Measurements from ENCODE around the gene PPL.
"Not testable (repeated sequence)": the region's sequence is repeated elsewhere in the genome, so short reads cannot be mapped to it uniquely, and the experiment has no call there.

The PPL gene

GRCh38 chr16:4936991-4937781, at the start of gene PPL:
Gene PPL (minus strand): TSS chr16:4937148. CDS start chr16:4937045, 103 bp downstream.
- DNase-seq (ENCODE audit: low read depth in 2 of 2, low spot score in 1 of 2): no peak

DNA sequence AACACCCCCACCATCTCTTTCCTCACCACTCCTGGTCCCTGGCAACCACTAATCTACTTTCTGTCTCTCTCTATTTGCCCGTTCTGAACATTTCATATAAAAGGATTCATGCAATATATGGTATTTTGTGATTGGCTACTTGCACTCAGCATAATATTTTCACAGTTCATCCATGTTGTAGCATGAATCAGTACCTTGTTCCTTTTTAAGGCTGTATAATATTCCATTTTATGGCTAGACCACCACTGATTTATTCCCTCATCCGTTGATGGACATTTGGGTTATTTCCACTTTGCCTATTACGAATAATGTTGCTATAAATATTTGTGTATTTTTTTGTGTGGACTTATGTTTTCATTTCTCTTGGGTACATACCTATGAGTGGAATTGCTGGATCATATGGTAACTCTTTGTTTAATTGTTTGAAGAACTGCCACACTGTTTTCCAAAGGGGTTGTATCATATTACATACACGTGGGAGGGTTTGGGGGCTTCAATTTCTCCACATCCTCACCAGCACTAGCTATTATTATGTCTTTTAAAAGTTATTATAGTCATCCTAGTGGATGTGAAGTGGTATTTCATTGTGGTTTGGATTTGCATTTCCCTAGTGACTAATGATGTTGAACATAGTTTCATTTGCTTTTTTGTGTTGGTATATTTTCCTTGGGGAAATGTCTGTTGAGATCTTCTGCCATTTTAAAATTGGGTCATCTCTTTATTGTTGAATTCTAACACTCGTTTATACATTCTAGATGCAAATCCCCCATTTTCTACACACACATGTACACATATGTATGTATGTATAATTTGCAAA, 47.4 kb upstream of the PPL start:
- DNase-seq (ENCODE audit: low read depth in 2 of 2, low spot score in 1 of 2): no peak

DNA sequence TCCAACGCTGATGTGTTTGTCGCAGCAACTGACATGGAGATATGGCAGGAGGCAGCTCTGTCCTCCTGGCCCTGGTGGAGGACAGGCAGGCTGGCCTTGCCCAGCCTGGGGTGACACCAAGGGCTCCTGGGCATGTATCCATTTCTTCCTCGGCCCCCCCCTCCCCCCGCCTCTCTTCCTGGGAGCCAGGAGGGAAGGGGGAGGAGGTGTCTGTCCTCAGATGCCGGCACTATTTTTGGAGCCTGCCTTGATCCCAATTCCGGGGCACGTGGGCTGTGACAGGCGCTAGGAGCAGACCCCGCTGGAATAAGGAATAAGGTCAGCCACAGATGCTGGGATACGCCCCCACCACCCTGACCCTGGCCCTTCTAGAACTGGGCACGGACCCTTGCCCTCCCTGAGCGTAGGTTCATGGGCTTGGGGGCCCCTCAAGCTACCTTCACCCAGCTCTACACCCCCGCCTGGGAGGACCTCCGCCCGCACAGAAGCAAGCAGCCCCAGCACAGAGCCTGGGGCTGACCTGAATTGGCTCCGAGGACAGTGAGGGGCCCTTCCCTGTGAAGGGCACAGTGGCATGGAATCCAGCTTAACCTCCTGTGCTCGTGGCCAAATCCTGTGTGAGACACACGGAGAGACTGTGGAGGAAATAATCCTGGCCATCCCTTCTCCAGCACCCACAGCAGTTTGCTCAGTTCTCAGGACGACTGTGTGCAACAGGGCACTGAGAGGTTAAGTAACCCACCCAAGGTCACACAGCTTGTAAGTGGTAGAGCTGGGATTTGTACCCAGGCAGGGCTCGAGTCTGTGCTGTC, 45.3 kb upstream of the PPL start:
- DNase-seq (ENCODE audit: low read depth in 2 of 2, low spot score in 1 of 2): no peak

DNA sequence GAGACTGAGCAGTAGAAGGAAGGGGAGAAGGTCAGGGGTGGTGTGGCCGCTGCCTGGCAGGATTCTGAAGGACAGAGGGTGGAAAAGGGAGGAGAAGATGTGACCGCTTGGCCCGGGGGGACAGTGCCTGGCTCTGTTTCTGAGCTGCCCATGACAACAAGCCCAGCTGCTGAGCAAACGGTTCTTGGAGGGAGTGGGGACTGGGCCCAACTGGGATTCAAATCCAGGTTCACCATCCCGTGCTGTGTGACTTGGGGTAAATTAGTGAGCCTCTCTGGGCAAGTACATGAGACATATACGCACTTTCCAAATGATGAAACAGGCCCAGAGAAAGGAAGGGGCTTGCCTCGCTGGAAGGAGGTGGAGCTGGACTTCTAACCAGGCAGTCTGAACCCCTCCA, 44.5 kb upstream of the PPL start:
- DNase-seq (ENCODE audit: low read depth in 2 of 2, low spot score in 1 of 2): no peak

GRCh38 chr16:4980691-4981090, 43.7 kb upstream of the PPL start:
- DNase-seq (ENCODE audit: low read depth in 2 of 2, low spot score in 1 of 2): no peak

GRCh38 chr16:4979736-4980660, 43.0 kb upstream of the PPL start:
- DNase-seq (ENCODE audit: low read depth in 2 of 2, low spot score in 1 of 2): no peak

DNA sequence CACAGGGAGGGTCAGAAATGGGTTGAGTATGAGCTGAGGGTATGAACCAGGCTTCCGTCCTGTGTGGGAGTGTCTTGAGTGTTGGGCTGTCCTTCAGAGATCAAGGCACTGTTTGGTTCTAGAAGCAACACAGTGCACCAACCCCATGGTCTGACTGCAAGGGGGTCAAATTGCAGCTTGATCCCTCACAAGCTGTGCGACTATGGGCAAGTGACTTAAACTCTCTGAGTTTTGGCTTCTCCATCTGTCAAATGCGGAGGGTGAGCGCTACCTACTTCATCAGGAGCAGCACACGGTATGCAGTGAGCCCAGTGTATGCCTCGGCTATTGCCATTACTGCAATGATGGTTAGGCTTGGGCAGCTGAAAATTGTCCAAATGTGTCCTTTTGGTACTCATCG, 42.2 kb upstream of the PPL start:
- no peak for DNase-seq (ENCODE audit: low read depth in 2 of 2, low spot score in 1 of 2)

DNA sequence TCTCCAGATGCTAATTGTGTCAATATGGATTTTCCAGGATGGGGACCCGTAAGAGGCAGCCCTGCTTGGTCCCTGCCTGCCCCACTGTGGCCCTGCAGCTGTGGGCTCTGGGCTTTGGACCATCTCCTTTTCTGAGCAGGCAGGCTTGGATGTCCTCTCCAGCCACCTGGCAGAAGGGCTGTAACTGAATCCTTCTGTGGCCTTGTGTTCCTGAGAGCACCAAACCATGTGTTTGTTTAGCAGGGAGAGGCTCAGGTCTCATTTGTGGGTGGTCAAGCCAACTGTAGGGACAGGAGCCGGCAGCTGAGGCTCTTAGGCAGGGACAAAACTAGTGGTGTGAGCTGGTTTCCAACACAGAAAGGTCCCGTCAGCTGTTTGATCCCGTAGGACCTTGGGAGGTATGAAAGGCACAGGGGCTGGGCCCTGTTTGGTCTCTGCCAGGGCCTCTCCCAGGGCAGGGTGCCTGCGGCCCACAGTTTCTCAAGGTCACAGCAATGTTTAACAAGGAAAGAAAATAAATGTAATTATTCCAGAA, 39.7 kb upstream of the PPL start:
- DNase-seq (ENCODE audit: low read depth in 2 of 2, low spot score in 1 of 2): no peak

DNA sequence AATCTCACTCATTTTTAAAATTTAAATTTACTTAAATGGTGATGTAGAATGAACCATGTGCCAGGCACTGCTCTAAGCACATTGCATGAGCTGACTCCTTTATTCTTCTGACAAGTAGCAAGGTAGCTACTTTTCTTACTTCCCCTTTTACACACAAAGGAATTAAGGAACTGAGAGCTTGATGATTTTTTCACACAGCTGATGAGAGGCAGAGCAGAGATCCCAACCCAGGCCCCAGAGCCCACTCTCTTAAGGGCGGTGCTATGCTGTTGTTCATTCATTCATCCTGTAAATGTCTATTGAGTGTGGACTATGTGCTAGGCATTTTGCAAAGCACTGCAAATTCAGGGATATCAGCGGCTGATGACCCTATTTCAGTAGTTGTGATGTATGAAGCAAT, 39.1 kb upstream of the PPL start:
- DNase-seq (ENCODE audit: low read depth in 2 of 2, low spot score in 1 of 2): no peak

DNA sequence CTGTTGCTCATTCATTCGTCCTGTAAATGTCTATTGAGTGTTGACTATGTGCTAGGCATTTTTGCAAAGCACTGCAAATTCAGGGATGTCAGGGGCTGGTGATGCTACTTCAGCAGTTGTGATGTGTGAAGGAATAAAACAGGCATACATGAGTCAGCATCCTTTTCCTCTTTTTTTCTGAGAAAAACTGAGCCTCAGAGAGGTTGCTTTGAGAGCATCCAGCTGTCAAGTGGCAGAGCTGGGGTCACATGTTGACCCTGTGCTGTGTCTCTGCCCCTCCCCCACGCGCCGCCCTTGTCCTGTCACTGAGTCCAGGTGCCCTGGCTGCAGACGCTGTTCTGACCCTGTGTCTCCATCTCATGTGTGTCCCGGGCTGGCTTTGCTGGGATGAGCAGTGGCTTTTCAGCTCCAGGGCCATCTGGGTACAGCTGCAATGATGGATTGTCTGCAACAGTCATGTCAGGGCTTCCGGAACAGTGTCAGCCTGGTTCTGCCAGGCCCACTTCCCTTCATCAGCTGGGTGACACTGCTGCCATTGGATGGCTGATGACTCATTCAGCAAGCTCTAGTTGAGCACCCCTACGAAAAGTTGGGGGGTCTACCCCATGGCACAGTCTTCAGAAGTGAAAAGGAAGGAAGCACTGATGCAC, 36.1 kb upstream of the PPL start:
- no peak for DNase-seq (ENCODE audit: low read depth in 2 of 2, low spot score in 1 of 2)

DNA sequence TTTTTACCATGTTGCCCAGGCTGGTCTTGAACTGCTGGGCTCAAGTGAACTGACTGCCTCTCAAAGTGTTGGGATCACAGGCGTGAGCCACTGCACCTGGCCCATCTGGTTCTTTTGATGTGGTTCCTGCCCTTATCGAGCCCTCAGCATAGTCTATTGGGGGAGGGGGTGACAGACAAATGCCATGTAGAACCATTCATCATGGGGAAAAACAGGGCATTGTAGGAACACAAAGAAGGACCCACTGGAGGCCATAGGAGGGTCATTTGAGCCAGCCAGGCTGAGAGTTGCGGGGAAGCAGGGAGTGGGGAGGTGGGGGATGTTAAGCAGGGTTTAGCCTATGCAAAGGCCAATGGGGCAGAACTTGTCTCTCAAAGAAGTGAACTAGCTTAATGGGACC, 33.1 kb upstream of the PPL start:
- DNase-seq (ENCODE audit: low read depth in 2 of 2, low spot score in 1 of 2): no peak

DNA sequence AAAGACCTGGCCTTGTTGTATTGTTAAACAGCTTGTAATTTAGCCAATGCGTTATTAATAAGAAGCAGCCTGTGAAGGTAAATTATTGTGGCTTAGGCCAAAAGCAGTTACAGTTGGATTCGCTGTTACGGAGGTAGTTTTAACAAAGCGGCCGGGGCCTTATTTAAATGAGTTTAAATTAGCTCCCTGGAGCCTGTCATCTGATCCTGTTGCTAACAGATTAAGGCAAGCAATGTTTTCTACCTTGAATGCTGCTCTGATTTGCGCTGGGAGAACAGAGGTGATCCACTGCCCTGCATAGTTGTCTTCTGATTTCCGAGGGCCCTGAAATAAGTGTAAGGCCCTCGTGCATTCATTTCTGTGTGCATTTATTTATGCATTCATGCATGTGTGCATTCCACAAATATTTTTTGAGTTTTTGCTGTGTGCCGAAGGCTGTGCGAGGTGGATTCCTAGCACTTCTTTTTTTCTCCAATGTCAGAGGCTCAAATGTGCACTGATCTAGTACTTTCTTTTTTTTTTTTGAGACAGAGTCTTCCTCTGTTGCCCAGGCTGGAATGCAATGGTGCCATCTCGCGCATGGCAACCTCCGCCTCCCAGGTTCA, 32.0 kb upstream of the PPL start:
- no peak for DNase-seq (ENCODE audit: low read depth in 2 of 2, low spot score in 1 of 2)

- DNase-seq (ENCODE audit: low read depth in 2 of 2, low spot score in 1 of 2): not testable (repeated sequence)
These were observed 31.3 kb upstream of the PPL start for GRCh38 chr16:4968278-4968677.

GRCh38 chr16:4966736-4967453, 29.9 kb upstream of the PPL start:
- DNase-seq (ENCODE audit: low read depth in 2 of 2, low spot score in 1 of 2): no peak

DNA sequence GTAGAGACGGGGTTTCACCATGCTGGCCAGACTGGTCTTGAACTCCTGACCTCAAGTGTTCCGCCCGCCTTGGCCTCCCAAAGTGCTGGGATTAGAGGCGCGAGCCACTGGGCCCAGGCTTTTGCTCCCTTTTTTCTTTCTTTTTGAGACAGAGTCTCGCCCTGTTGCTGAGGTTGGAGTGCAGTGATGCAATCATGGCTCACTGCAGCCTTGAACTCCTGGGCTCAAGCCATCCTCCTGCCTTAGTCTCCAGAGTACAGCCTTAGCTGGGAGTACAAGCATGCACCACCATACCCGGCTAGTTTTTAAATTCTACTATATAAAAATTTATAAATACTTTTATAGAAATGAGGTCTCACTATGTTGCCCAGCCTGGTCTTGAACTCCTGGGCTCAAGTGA, 26.6 kb upstream of the PPL start:
- not testable (repeated sequence) for DNase-seq (ENCODE audit: low read depth in 2 of 2, low spot score in 1 of 2)

- no peak for DNase-seq (ENCODE audit: low read depth in 2 of 2, low spot score in 1 of 2)
These were observed 25.8 kb upstream of the PPL start for GRCh38 chr16:4962716-4963115.

- no peak for DNase-seq (ENCODE audit: low read depth in 2 of 2, low spot score in 1 of 2)
These were observed 23.6 kb upstream of the PPL start for GRCh38 chr16:4960579-4960978.

- DNase-seq (ENCODE audit: low read depth in 2 of 2, low spot score in 1 of 2): no peak
These were observed 21.8 kb upstream of the PPL start for GRCh38 chr16:4958510-4959438.
